GM19455 (cell line): ENCODE measurements around the gene PTRH2.
"Not testable (repeated sequence)": the region's sequence is repeated elsewhere in the genome, so short reads cannot be mapped to it uniquely, and the experiment has no call there.

ENCODE experiments used
- ATAC-seq: cut with Tn5 transposase; IDR thresholded peaks from one replicate; pipeline ENCODE4 v1.9.1; 2021; ENCODE audit not compliant: unreplicated experiment

Gene PTRH2

DNA sequence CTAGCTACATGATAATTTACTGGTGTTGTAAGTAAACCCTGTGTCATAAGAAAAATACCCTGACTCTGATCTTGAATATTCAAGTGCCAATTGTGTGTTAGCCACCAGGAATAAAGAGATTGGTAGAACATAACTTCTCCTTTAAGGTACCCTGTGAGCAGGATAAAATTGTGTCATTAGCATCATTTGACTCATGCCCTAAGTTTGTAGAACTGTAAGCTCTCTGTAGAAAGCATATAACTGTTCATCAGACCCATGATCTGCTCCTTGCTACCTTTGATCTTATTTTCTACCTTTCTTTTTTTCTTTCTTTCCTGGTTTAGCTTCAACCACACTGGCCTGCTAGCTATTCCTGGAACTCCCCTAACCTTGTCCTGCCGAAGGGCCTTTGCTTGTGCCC, 35.8 kb downstream of the PTRH2 start:
- no peak for ATAC-seq

- ATAC-seq: no peak
Measured at GRCh38 chr17:59669944-59670343, 37.3 kb downstream of the PTRH2 start.

GRCh38 chr17:59669411-59669810, 37.8 kb downstream of the PTRH2 start:
- no peak for ATAC-seq

DNA sequence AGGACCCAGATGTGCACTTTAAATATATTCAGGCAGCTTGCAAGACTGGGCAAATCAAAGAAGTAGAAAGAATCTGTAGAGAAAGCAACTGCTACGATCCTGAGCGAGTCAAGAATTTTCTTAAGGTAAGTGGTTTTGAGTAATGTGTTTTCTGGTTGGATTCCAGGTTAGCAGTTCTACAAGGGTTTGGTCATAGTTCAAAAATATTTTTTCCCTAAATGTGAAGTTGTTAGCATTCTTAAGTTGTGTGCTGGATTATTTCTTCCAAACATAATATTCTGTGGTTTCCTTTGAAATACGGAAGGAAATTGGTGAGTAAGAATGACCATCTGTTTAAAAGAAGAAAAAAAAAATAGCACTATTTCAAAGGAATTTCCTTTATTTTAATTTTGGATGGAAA, 38.4 kb downstream of the PTRH2 start:
- no peak for ATAC-seq

- no peak for ATAC-seq
Measured at GRCh38 chr17:59666235-59666634, 41.0 kb downstream of the PTRH2 start.

- not testable (repeated sequence) for ATAC-seq
Measured at GRCh38 chr17:59656624-59657023, 50.6 kb downstream of the PTRH2 start.

GRCh38 chr17:59652119-59652518, 55.1 kb downstream of the PTRH2 start:
- no peak for ATAC-seq

DNA sequence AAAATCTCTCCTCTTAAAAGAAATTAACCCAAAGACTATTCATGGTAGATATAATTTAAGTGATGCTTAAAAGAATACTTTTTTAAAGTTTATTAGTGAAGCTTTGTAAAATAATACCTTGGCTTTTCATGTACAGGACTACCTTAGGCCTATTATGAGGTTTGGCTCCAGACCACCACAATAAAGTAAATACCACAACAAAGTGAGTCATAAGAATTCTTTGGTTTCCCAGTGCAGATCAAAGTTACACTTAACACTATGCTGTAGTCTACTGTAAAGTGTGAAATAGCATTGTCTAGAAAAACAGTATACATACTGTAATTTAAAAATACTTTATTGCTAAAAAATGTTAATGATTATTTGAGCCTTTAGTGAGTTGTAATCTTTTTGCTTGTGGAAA, 55.9 kb downstream of the PTRH2 start:
- no peak for ATAC-seq

DNA sequence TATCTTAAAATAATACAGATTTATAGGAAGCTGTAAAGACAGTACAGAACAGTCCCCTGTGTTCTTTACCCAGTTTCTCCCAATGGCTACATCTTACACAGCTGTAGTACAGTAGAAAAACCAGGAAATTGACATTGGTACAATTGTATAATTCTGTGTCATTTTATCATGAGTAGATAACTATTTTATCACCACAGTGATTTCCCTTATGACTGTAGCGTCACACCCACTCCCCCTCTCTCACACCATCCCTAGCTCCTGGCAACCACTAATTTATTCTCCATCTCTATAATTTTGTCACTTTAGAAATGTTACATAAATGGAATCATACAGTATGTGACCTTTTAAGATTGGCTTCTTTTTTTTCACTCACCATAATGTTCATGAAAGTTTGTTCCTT, 56.6 kb downstream of the PTRH2 start:
- ATAC-seq: no peak

DNA sequence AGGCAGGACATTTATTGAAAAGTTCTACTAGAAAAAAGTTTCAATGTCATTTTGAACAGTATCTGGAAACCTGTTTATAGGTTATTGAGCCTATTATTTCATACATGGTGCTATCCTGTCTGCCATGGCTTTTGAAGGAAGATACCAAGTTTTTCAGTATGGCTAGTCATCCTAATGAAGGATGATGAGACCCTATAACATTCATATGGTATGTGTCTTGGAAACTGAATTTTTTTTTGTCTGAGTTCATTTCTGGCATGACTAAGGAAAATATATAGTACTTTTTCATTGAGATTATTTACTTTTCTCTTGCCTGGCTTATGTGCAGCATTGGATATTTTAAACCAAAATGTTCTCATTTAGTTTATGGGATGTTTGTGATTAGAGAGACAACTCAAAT, 57.3 kb downstream of the PTRH2 start:
- ATAC-seq: no peak
